HEK293 (cell line): ENCODE results near the gene CATSPERZ.

Experiments
- CTCF ChIA-PET: fragments of 350-600 bp; formaldehyde crosslinking; extraction: SDS; loops from one replicate; lab custom pipeline; 2021; ENCODE audit warnings: antibody characterized with exemption; lab: Yijun Ruan, JAX
- POLR2A ChIA-PET: fragments of 300-600 bp; formaldehyde crosslinking; extraction: SDS; loops from one replicate; lab custom pipeline; 2020; ENCODE audit warnings: antibody characterized with exemption, inconsistent platforms; lab: Yijun Ruan, JAX
- H3K27ac ChIP-seq: fragments of 200-500 bp; sonication (Bioruptor generic); 2 replicates; pipeline ENCODE4 v1.5.1; 2014; ENCODE audit warnings: low read depth, low read length, control low read depth, inconsistent platforms; ENCODE audit errors: extremely low read depth
- H3K36me3 ChIP-seq, 2 experiments: fragments of 200-500 bp in 1 of 2; sonication (Bioruptor generic) in 1 of 2; 1 replicate in 1 of 2; 2 replicates in 1 of 2; pipeline ENCODE4 v1.5.1; 2014 to 2017; ENCODE audit warnings: inconsistent platforms in 2 of 2, low read length in 2 of 2; ENCODE audit not compliant: control insufficient read depth in 2 of 2, insufficient read depth in 1 of 2
- H3K4me1 ChIP-seq: fragments of 200-500 bp; sonication (Bioruptor generic); 2 replicates; pipeline ENCODE4 v1.5.1; 2014; ENCODE audit warnings: mild to moderate bottlenecking, low read length, inconsistent platforms; ENCODE audit not compliant: control insufficient read depth, insufficient read depth
- H3K4me3 ChIP-seq: 2 replicates; pipeline ENCODE4 v1.5.1; 2011; ENCODE audit warnings: low read depth, mild to moderate bottlenecking, control low read depth, low read length, moderate library complexity
- H3K9me3 ChIP-seq: fragments of 200-500 bp; sonication (Bioruptor generic); 2 replicates; pipeline ENCODE4 v1.5.1; 2014; ENCODE audit warnings: low read depth, low read length, inconsistent platforms; ENCODE audit not compliant: control insufficient read depth, insufficient read depth
- IKZF3 ChIP-seq: fragments of 450-650 bp; IDR thresholded peaks from 2 replicates; pipeline ENCODE4 v1.5.0; 2018; ENCODE audit warnings: missing biosample characterization, mild to moderate bottlenecking, missing genetic modification characterization, moderate library complexity
- INSM2 ChIP-seq: fragments of 450-650 bp; formaldehyde crosslinking; IDR thresholded peaks from 2 replicates; pipeline ENCODE4 v1.5.1; 2016; ENCODE audit warnings: missing biosample characterization, missing genetic modification characterization
- SP2 ChIP-seq: fragments of 450-650 bp; formaldehyde crosslinking; IDR thresholded peaks from 2 replicates; pipeline ENCODE4 v1.5.1; 2016; ENCODE audit warnings: missing biosample characterization, missing genetic modification characterization
- ZBTB48 ChIP-seq: fragments of 450-650 bp; formaldehyde crosslinking; IDR thresholded peaks from 2 replicates; pipeline ENCODE4 v1.5.1; 2016; ENCODE audit warnings: missing biosample characterization, missing genetic modification characterization
- ZFP69B ChIP-seq: fragments of 450-650 bp; formaldehyde crosslinking; IDR thresholded peaks from 2 replicates; pipeline ENCODE4 v1.5.1; 2016; ENCODE audit warnings: missing biosample characterization, missing genetic modification characterization
- ZNF184 ChIP-seq: fragments of 450-650 bp; IDR thresholded peaks from 2 replicates; pipeline ENCODE4 v1.5.1; 2018; ENCODE audit warnings: missing biosample characterization, mild to moderate bottlenecking, missing genetic modification characterization
- ZNF23 ChIP-seq: fragments of 450-650 bp; formaldehyde crosslinking; IDR thresholded peaks from 2 replicates; pipeline ENCODE4 v1.5.1; 2016; ENCODE audit warnings: missing biosample characterization, missing genetic modification characterization, borderline replicate concordance
- ZNF350 ChIP-seq: fragments of 450-650 bp; formaldehyde crosslinking; IDR thresholded peaks from 2 replicates; pipeline ENCODE4 v1.5.0; 2017; ENCODE audit warnings: missing biosample characterization, mild to moderate bottlenecking, missing genetic modification characterization
- ZNF354C ChIP-seq: fragments of 450-650 bp; formaldehyde crosslinking; IDR thresholded peaks from 2 replicates; pipeline ENCODE4 v1.5.1; 2016; ENCODE audit warnings: missing biosample characterization, missing genetic modification characterization, low read depth, borderline replicate concordance
- ZNF37A ChIP-seq: fragments of 450-650 bp; IDR thresholded peaks from 2 replicates; pipeline ENCODE4 v1.5.1; 2018; ENCODE audit warnings: missing biosample characterization, missing genetic modification characterization
- ZNF391 ChIP-seq: fragments of 450-650 bp; formaldehyde crosslinking; IDR thresholded peaks from 2 replicates; pipeline ENCODE4 v1.5.1; 2016; ENCODE audit warnings: low read depth, missing biosample characterization, missing genetic modification characterization, borderline replicate concordance
- ZNF521 ChIP-seq: fragments of 450-650 bp; formaldehyde crosslinking; IDR thresholded peaks from 2 replicates; pipeline ENCODE4 v1.5.1; 2017; ENCODE audit warnings: missing biosample characterization, mild to moderate bottlenecking, missing genetic modification characterization
- ZNF549 ChIP-seq: fragments of 450-650 bp; IDR thresholded peaks from 2 replicates; pipeline ENCODE4 v1.5.1; 2018; ENCODE audit warnings: missing biosample characterization, missing genetic modification characterization, mild to moderate bottlenecking, inconsistent platforms, moderate library complexity
- ZNF596 ChIP-seq: fragments of 450-650 bp; IDR thresholded peaks from 2 replicates; pipeline ENCODE4 v1.5.0; 2018; ENCODE audit warnings: missing biosample characterization, mild to moderate bottlenecking, missing genetic modification characterization, moderate library complexity
- ZNF600 ChIP-seq: fragments of 450-650 bp; formaldehyde crosslinking; IDR thresholded peaks from 2 replicates; pipeline ENCODE4 v1.5.1; 2016; ENCODE audit warnings: missing biosample characterization, missing genetic modification characterization
- TF ChIP-seq, protein P1 (sequence below): fragments of 450-650 bp; formaldehyde crosslinking; IDR thresholded peaks from 2 replicates; pipeline ENCODE4 v1.5.1; 2016; ENCODE audit warnings: missing biosample characterization, missing genetic modification characterization
- TF ChIP-seq, protein P2 (sequence below): fragments of 450-650 bp; formaldehyde crosslinking; IDR thresholded peaks from 2 replicates; pipeline ENCODE4 v1.5.1; 2016; ENCODE audit warnings: missing biosample characterization, missing genetic modification characterization
- TF ChIP-seq, protein P3 (sequence below): fragments of 450-650 bp; formaldehyde crosslinking; IDR thresholded peaks from 2 replicates; pipeline ENCODE4 v1.5.1; 2016; ENCODE audit warnings: missing biosample characterization, missing genetic modification characterization

CATSPERZ gene

DNA sequence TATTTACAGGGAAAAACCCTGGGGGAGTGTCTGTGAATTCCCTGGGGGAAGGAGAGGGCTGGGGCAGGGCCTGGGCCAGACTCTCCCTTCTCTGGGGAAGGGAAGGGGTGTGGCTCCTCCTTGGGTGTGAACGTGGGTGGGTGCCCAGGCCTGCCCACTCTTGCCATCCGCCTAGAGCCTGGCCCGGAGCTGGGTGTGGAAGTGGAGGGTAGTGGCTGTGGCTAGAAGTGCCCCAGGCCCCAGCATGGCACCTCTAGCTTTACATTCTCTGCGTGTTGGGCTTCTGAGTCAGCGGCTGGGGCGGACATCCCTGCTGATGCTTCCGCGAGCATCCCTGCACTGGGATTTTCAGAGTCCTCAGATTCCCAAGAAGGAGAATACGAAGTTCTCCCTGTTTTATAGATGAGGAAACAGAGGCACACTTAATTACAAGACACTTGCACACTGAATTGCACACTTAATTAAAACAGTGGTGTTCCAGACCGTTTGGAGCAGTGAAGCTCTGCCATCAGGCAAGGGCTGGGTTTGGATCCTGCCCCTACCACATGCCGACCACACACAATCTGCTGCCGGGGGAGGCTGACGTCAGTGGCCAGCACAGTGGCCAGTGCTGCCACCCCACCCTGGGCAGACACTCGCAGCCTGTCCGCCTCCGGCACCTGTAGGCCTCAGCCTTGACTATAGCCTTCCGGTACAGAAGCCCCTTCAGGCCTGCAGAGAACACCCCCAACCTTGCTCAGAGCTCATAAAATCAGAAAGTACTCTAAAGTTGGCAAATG, 23.3 kb upstream of the CATSPERZ start (continued):
- TF ChIP-seq, protein P1, sequence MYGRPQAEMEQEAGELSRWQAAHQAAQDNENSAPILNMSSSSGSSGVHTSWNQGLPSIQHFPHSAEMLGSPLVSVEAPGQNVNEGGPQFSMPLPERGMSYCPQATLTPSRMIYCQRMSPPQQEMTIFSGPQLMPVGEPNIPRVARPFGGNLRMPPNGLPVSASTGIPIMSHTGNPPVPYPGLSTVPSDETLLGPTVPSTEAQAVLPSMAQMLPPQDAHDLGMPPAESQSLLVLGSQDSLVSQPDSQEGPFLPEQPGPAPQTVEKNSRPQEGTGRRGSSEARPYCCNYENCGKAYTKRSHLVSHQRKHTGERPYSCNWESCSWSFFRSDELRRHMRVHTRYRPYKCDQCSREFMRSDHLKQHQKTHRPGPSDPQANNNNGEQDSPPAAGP (tag by site-specific recombination), result 0 out of 2 replicates have a peak, but pooled peaks have one; percentile 30

GRCh38 chr11:64278576-64279190, 21.5 kb upstream of the CATSPERZ start:
- no peaks in the 10 kb centered on the region for H3K4me1 ChIP-seq
- no peak overlapping the region for H3K4me3 ChIP-seq
- ChIA-PET POLR2A (no interaction called here), CTCF (interaction anchor here (0.8 to 2.7 kb wide), 3 partner anchors 23 to 76 kb away, joined by 3 to 13 read pairs (median 4); no protein-coding TSS in a partner anchor)
- no peaks in the 10 kb centered on the region for H3K9me3 ChIP-seq
- no peak overlapping the region for H3K27ac ChIP-seq
- no peak for TF ChIP-seq ZBTB48 (tag by site-specific recombination)
- no peak for TF ChIP-seq ZNF350 (tag by site-specific recombination)
- no peak for TF ChIP-seq ZNF184
- no peak for TF ChIP-seq IKZF3 (tag by site-specific recombination)
- TF ChIP-seq ZNF600 (tag by site-specific recombination), result no peak
- TF ChIP-seq ZNF596, result no peak
- no peak for TF ChIP-seq ZNF23
- no peak for TF ChIP-seq ZNF521 (tag by site-specific recombination)
- TF ChIP-seq, protein P2, sequence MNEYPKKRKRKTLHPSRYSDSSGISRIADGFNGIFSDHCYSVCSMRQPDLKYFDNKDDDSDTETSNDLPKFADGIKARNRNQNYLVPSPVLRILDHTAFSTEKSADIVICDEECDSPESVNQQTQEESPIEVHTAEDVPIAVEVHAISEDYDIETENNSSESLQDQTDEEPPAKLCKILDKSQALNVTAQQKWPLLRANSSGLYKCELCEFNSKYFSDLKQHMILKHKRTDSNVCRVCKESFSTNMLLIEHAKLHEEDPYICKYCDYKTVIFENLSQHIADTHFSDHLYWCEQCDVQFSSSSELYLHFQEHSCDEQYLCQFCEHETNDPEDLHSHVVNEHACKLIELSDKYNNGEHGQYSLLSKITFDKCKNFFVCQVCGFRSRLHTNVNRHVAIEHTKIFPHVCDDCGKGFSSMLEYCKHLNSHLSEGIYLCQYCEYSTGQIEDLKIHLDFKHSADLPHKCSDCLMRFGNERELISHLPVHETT (tag by site-specific recombination), result no peak
- no peak for TF ChIP-seq INSM2 (tag by site-specific recombination)
- no peak for TF ChIP-seq ZFP69B (tag by site-specific recombination)
- TF ChIP-seq ZNF549 (tag by site-specific recombination), result no peak
- TF ChIP-seq, protein P3, sequence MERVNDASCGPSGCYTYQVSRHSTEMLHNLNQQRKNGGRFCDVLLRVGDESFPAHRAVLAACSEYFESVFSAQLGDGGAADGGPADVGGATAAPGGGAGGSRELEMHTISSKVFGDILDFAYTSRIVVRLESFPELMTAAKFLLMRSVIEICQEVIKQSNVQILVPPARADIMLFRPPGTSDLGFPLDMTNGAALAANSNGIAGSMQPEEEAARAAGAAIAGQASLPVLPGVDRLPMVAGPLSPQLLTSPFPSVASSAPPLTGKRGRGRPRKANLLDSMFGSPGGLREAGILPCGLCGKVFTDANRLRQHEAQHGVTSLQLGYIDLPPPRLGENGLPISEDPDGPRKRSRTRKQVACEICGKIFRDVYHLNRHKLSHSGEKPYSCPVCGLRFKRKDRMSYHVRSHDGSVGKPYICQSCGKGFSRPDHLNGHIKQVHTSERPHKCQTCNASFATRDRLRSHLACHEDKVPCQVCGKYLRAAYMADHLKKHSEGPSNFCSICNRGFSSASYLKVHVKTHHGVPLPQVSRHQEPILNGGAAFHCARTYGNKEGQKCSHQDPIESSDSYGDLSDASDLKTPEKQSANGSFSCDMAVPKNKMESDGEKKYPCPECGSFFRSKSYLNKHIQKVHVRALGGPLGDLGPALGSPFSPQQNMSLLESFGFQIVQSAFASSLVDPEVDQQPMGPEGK (tag by site-specific recombination), result no peak
- no peak for TF ChIP-seq ZNF354C (tag by site-specific recombination)
- no peak for TF ChIP-seq SP2 (tag by site-specific recombination)
- TF ChIP-seq ZNF391 (tag by site-specific recombination), result no peak
- no peak for TF ChIP-seq ZNF37A
- TF ChIP-seq, all 188 proteins: peak for 0
- H3K36me3 ChIP-seq, result peaks cover 9 to 64% of the 10 kb centered on the region in 2 experiments; a peak in 2 of 3 replicates
